Fibroblast of lung (primary cell): ENCODE results near the gene UST. TPM values are rescaled to one million over a fixed set of nuclear protein-coding genes. Genes with fewer than 3 reads are reported as not detected.
A peak's percentile ranks its signal among the peaks of the same experiment; 100 is the strongest.

Experiments used
- DNase-seq, 2 donors: peaks; one replicate each; pipeline versions ENCODE4 v3.0.0 to v3.0.0-alpha.2; 2010; ENCODE audit warnings: low read depth in 2 of 2
- H2AFZ ChIP-seq: 2 replicates; pipeline ENCODE4 v1.5.1; 2012; ENCODE audit warnings: low read length, control low read depth, inconsistent platforms
- H3K27ac ChIP-seq: 2 replicates; pipeline ENCODE4 v1.5.1; 2011; ENCODE audit warnings: low read length, control low read depth; ENCODE audit not compliant: insufficient read depth
- H3K27me3 ChIP-seq: 2 replicates; pipeline ENCODE4 v1.5.1; 2011; ENCODE audit warnings: mild to moderate bottlenecking, low read length; ENCODE audit not compliant: control insufficient read depth, insufficient read depth
- H3K36me3 ChIP-seq: 2 replicates; pipeline ENCODE4 v1.5.1; 2011; ENCODE audit warnings: low read length; ENCODE audit not compliant: control insufficient read depth, insufficient read depth
- H3K4me1 ChIP-seq: 2 replicates; pipeline ENCODE4 v1.5.1; 2011; ENCODE audit warnings: low read length; ENCODE audit not compliant: control insufficient read depth, insufficient read depth; ENCODE audit errors: extremely low read depth
- H3K4me2 ChIP-seq: 2 replicates; pipeline ENCODE4 v1.5.1; 2011; ENCODE audit warnings: low read length, control low read depth; ENCODE audit not compliant: insufficient read depth; ENCODE audit errors: extremely low read depth
- H3K4me3 ChIP-seq, 4 experiments: fragments of 200-600 bp in 1 of 4; sonication (generic) in 1 of 4; replicated peaks in 1 of 4; 2 replicates each; pipeline ENCODE4 v1.5.1; 2011 to 2016; ENCODE audit warnings: low read length in 4 of 4, low read depth in 3 of 4, mild to moderate bottlenecking in 3 of 4, control low read depth in 2 of 4, inconsistent platforms in 1 of 4, mixed read lengths in 1 of 4; ENCODE audit not compliant: insufficient read depth in 1 of 4; ENCODE audit errors: control extremely low read depth in 1 of 4
- H3K79me2 ChIP-seq: 2 replicates; pipeline ENCODE4 v1.5.1; 2012; ENCODE audit warnings: mild to moderate bottlenecking, low read length, inconsistent platforms; ENCODE audit not compliant: control insufficient read depth, insufficient read depth
- H3K9ac ChIP-seq: 2 replicates; pipeline ENCODE4 v1.5.1; 2011; ENCODE audit warnings: mild to moderate bottlenecking, low read length, control low read depth; ENCODE audit not compliant: insufficient read depth
- H3K9me3 ChIP-seq: 2 replicates; pipeline ENCODE4 v1.5.1; 2012; ENCODE audit warnings: low read depth, low read length; ENCODE audit not compliant: control insufficient read depth, insufficient read depth
- H4K20me1 ChIP-seq: 2 replicates; pipeline ENCODE4 v1.5.1; 2011; ENCODE audit warnings: low read length; ENCODE audit not compliant: control insufficient read depth, insufficient read depth; ENCODE audit errors: extremely low read depth
- CTCF ChIP-seq, 2 donors: IDR thresholded peaks in 1 of 2; conservative IDR thresholded peaks in 1 of 2; 1 replicate in 1 of 2; 2 replicates in 1 of 2; pipeline ENCODE4 v1.5.1; 2011 to 2012; ENCODE audit warnings: low read length in 2 of 2, control low read depth in 1 of 2, inconsistent platforms in 1 of 2, low read depth in 1 of 2, mild to moderate bottlenecking in 1 of 2
- EZH2 ChIP-seq: IDR thresholded peaks from 2 replicates; pipeline ENCODE4 v1.5.1; 2012; ENCODE audit warnings: low read length, control low read depth, mild to moderate bottlenecking; ENCODE audit errors: missing control alignments
- polyA plus RNA-seq, 2 donors: library from polyadenylated mRNA; depleted of rRNA in 1 of 2; stranded (reverse) in 1 of 2; unstranded in 1 of 2; fragments of >200 nt; gene quantifications; 2 replicates each; pipeline ENCODE4 v1.2.1, GENCODE V29; 2011 to 2012; ENCODE audit warnings: missing spikeins in 1 of 2
- total RNA-seq: library from RNA; depleted of rRNA; stranded (reverse); fragments of >200 nt; gene quantifications from 2 replicates; pipeline ENCODE4 v1.2.1, GENCODE V29; 2014

Gene UST
- total and polyA plus RNA-seq, 2 donors (not counting 1 experiment from before 2014, with no cell fraction given), result 6.8 to 19.5 TPM

DNA sequence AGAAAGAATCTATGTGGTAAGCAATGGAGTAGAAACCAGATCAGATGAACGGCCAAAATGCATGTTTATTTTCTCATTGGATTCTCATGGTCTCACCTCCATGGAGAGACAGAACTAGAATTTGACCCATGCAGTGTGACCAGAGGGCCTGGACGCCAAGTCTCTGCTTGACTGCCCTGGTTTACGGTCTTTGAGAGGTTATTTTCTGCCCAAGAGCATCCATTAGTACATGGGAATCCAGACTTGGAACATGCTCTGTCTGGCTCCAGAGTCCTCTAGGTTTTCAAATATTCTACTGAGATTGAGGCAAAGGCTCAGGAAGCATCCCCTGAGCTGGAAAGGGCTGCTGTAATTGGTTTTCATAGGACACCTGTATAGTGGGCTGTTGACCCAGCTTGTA is 45.5 kb upstream of the UST start:
- no peak for DNase-seq
- Histone ChIP-seq H2AFZ (peak overlapping the region; percentile 39), H3K4me2 (peak overlapping the region; percentile 99), H3K4me1 (no peaks in the 10 kb centered on the region), H3K27me3 (no peaks in the 10 kb centered on the region), H3K79me2 (no peaks in the 10 kb centered on the region), H3K27ac (no peak overlapping the region), H4K20me1 (no peaks in the 10 kb centered on the region), H3K9me3 (no peaks in the 10 kb centered on the region), H3K4me3 (peak overlapping the region; percentile 40 to 62 (median 43)), H3K9ac (no peak overlapping the region), H3K36me3 (no peaks in the 10 kb centered on the region)
- no peak for TF ChIP-seq EZH2
- TF ChIP-seq CTCF (conservative IDR thresholded peaks at IDR 0.05 in 1 of 2, IDR thresholded peaks at IDR 0.05 in 1 of 2; ENCODE audit: low read depth in 1 of 2, low read length in 2 of 2), result no peak

DNA sequence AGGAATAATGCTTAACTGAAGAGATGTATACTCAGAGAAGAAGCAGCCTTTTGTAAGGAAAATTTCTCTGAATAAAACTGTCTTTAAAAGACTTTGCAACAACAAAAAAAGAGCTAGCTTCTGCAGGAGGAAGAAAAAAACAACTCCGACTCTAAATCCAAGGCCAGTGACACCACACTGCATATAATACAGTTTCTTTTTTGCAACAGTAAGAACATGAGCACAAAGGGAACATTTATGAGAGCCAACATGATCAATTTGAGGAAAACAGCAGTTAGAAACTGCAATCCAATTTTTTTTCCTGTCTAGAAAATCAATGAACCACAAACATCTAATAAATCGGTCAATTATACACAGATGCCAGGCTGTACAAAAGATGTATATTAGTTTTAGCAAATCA is 42.9 kb upstream of the UST start:
- no peak overlapping the region for H3K4me3 ChIP-seq
- H3K4me2 ChIP-seq, result no peak overlapping the region
- DNase-seq, result no peak
- no peaks in the 10 kb centered on the region for H3K9me3 ChIP-seq
- no peak overlapping the region for H3K9ac ChIP-seq
- no peaks in the 10 kb centered on the region for H4K20me1 ChIP-seq
- no peaks in the 10 kb centered on the region for H3K79me2 ChIP-seq
- H3K27me3 ChIP-seq, result no peaks in the 10 kb centered on the region
- H2AFZ ChIP-seq, result no peak overlapping the region
- H3K27ac ChIP-seq, result no peak overlapping the region
- TF ChIP-seq EZH2 (no peak), CTCF (conservative IDR thresholded peaks at IDR 0.05 in 1 of 2, IDR thresholded peaks at IDR 0.05 in 1 of 2; ENCODE audit: low read depth in 1 of 2, low read length in 2 of 2) (no peak)
- H3K36me3 ChIP-seq, result no peaks in the 10 kb centered on the region
- no peaks in the 10 kb centered on the region for H3K4me1 ChIP-seq

GRCh38 chr6:148704400-148705246 is 42.2 kb upstream of the UST start:
- Histone ChIP-seq H3K27ac (no peak overlapping the region), H4K20me1 (no peaks in the 10 kb centered on the region), H3K4me2 (no peak overlapping the region)

More at GRCh38 chr6:148704400-148705246, 42.2 kb upstream of the UST start:
- no peak overlapping the region for H3K9ac ChIP-seq
- no peak overlapping the region for H2AFZ ChIP-seq
- H3K27me3 ChIP-seq, result no peaks in the 10 kb centered on the region
- H3K79me2 ChIP-seq, result no peaks in the 10 kb centered on the region
- TF ChIP-seq EZH2 (no peak), CTCF (conservative IDR thresholded peaks at IDR 0.05 in 1 of 2, IDR thresholded peaks at IDR 0.05 in 1 of 2; ENCODE audit: low read depth in 1 of 2, low read length in 2 of 2) (no peak)
- DNase-seq, result no peak
- H3K9me3 ChIP-seq, result no peaks in the 10 kb centered on the region
- H3K4me3 ChIP-seq, result no peak overlapping the region
- H3K4me1 ChIP-seq, result no peaks in the 10 kb centered on the region
- H3K36me3 ChIP-seq, result no peaks in the 10 kb centered on the region
